Panc1 (cell line): ENCODE data around the gene GPRC5D.

Experiments
- POLR2AphosphoS5 ChIP-seq: IDR thresholded peaks from 2 replicates; pipeline ENCODE4 v1.6.1; 2012; ENCODE audit warnings: mild to moderate bottlenecking, low read depth, low read length, moderate library complexity
- SIN3A ChIP-seq: IDR thresholded peaks from 2 replicates; pipeline ENCODE4 v1.6.1; 2012; ENCODE audit warnings: low read depth, mild to moderate bottlenecking, low read length, moderate library complexity, borderline replicate concordance; ENCODE audit not compliant: insufficient read depth
- TCF7L2 ChIP-seq: IDR thresholded peaks from 2 replicates; pipeline ENCODE4 v1.6.1; 2011; ENCODE audit warnings: mild to moderate bottlenecking, low read depth, low read length, inconsistent platforms
- TF ChIP-seq, protein P1 (sequence below): fragments of 450-650 bp; IDR thresholded peaks from 2 replicates; pipeline ENCODE4 v1.5.1; 2017; ENCODE audit warnings: mild to moderate bottlenecking
- TF ChIP-seq, protein P2 (sequence below), 2 experiments: IDR thresholded peaks; 2 replicates each; pipeline ENCODE4 v1.6.1; 2011 to 2012; ENCODE audit warnings: low read depth in 2 of 2, control low read depth in 1 of 2, low read length in 1 of 2, mild to moderate bottlenecking in 1 of 2, moderate library complexity in 1 of 2; ENCODE audit not compliant: insufficient read depth in 1 of 2

DNA sequence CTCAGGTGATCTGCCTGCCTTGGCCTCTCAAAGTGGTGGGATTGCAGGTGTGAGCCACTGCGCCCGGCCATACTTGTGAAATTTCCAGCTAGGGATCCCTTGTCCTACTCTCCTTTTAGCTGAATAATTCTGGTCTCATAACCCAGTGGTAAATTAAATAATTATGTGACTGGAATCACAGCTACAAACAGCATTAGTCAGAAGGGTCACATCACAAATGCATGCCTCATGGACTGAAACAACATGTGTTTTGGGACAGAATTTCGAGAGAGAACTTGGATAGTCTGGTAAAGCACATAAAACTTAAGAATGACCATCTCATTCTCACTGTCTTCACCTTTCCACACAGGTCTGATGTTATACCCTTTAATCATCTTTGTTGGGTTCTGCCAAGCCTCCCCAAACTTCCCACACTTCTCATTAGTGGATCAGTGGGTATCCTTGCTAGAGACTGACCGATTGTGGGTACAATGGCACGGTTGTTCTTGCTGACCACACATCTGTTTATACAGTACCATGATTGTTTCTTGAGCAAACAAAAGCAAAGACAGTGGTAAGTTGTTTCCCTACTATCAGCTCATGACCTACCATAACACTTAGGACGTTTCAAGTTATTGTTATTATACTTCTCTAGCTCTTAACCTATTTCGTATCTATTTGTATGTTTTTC is 5.1 kb downstream of the GPRC5D start:
- TF ChIP-seq, protein P1, sequence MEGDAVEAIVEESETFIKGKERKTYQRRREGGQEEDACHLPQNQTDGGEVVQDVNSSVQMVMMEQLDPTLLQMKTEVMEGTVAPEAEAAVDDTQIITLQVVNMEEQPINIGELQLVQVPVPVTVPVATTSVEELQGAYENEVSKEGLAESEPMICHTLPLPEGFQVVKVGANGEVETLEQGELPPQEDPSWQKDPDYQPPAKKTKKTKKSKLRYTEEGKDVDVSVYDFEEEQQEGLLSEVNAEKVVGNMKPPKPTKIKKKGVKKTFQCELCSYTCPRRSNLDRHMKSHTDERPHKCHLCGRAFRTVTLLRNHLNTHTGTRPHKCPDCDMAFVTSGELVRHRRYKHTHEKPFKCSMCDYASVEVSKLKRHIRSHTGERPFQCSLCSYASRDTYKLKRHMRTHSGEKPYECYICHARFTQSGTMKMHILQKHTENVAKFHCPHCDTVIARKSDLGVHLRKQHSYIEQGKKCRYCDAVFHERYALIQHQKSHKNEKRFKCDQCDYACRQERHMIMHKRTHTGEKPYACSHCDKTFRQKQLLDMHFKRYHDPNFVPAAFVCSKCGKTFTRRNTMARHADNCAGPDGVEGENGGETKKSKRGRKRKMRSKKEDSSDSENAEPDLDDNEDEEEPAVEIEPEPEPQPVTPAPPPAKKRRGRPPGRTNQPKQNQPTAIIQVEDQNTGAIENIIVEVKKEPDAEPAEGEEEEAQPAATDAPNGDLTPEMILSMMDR = no peak
- TF ChIP-seq, protein P2, sequence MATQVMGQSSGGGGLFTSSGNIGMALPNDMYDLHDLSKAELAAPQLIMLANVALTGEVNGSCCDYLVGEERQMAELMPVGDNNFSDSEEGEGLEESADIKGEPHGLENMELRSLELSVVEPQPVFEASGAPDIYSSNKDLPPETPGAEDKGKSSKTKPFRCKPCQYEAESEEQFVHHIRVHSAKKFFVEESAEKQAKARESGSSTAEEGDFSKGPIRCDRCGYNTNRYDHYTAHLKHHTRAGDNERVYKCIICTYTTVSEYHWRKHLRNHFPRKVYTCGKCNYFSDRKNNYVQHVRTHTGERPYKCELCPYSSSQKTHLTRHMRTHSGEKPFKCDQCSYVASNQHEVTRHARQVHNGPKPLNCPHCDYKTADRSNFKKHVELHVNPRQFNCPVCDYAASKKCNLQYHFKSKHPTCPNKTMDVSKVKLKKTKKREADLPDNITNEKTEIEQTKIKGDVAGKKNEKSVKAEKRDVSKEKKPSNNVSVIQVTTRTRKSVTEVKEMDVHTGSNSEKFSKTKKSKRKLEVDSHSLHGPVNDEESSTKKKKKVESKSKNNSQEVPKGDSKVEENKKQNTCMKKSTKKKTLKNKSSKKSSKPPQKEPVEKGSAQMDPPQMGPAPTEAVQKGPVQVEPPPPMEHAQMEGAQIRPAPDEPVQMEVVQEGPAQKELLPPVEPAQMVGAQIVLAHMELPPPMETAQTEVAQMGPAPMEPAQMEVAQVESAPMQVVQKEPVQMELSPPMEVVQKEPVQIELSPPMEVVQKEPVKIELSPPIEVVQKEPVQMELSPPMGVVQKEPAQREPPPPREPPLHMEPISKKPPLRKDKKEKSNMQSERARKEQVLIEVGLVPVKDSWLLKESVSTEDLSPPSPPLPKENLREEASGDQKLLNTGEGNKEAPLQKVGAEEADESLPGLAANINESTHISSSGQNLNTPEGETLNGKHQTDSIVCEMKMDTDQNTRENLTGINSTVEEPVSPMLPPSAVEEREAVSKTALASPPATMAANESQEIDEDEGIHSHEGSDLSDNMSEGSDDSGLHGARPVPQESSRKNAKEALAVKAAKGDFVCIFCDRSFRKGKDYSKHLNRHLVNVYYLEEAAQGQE (IDR thresholded peaks at IDR 0.05; ENCODE audit: insufficient read depth in 1 of 2, low read depth in 2 of 2, low read length in 1 of 2) = no peak
- TF ChIP-seq SIN3A = no peak
- TF ChIP-seq POLR2AphosphoS5 = no peak
- TF ChIP-seq TCF7L2 = no peak
